GM19099 (cell line): ENCODE data around the gene TDRD10.

Experiments used
- POLR2A ChIP-seq: IDR thresholded peaks from 3 replicates; pipeline ENCODE4 v1.6.1; 2011; ENCODE audit warnings: low read depth; ENCODE audit not compliant: insufficient read length; ENCODE audit errors: extremely low read depth

Gene TDRD10

GRCh38 chr1:154493276-154493675, 8.7 kb upstream of the TDRD10 start:
- TF ChIP-seq POLR2A: no peak

GRCh38 chr1:154495496-154496273, 6.3 kb upstream of the TDRD10 start:
- TF ChIP-seq POLR2A: no peak

GRCh38 chr1:154496383-154496782, 5.6 kb upstream of the TDRD10 start:
- no peak for TF ChIP-seq POLR2A

GRCh38 chr1:154497026-154497806, 4.8 kb upstream of the TDRD10 start:
- TF ChIP-seq POLR2A: no peak

GRCh38 chr1:154499446-154499845, 2.6 kb upstream of the TDRD10 start:
- no peak for TF ChIP-seq POLR2A

GRCh38 chr1:154500533-154500932, 1.5 kb upstream of the TDRD10 start:
- no peak for TF ChIP-seq POLR2A

- no peak for TF ChIP-seq POLR2A
Observed at GRCh38 chr1:154501423-154502065, 475 bp upstream of the TDRD10 start.

GRCh38 chr1:154502744-154503115, 711 bp downstream of the TDRD10 start:
- TF ChIP-seq POLR2A: no peak

- no peak for TF ChIP-seq POLR2A
Observed at GRCh38 chr1:154503898-154504297, 1.9 kb downstream of the TDRD10 start.

- no peak for TF ChIP-seq POLR2A
Observed at GRCh38 chr1:154512760-154513159, 10.7 kb downstream of the TDRD10 start.

- no peak for TF ChIP-seq POLR2A
Observed at GRCh38 chr1:154514066-154514553, 12.1 kb downstream of the TDRD10 start.

- no peak for TF ChIP-seq POLR2A
Observed at GRCh38 chr1:154517661-154518060, 15.6 kb downstream of the TDRD10 start.

- no peak for TF ChIP-seq POLR2A
Observed at GRCh38 chr1:154519591-154519991, 17.6 kb downstream of the TDRD10 start.

- TF ChIP-seq POLR2A: no peak
Observed at GRCh38 chr1:154520333-154520732, 18.3 kb downstream of the TDRD10 start.

- TF ChIP-seq POLR2A: no peak
Observed at GRCh38 chr1:154521695-154522094, 19.7 kb downstream of the TDRD10 start.
